HG02870 (cell line): ENCODE data around the gene RFC2.
A peak's percentile ranks its signal among the peaks of the same experiment; 100 is the strongest.
"Not testable (repeated sequence)": the region's sequence is repeated elsewhere in the genome, so short reads cannot be mapped to it uniquely, and the experiment has no call there.

ENCODE experiments used
- ATAC-seq: cut with Tn5 transposase; IDR thresholded peaks from one replicate; pipeline ENCODE4 v1.9.1; 2021; ENCODE audit warnings: mild to moderate bottlenecking, moderate library complexity; ENCODE audit not compliant: unreplicated experiment

Gene RFC2

DNA sequence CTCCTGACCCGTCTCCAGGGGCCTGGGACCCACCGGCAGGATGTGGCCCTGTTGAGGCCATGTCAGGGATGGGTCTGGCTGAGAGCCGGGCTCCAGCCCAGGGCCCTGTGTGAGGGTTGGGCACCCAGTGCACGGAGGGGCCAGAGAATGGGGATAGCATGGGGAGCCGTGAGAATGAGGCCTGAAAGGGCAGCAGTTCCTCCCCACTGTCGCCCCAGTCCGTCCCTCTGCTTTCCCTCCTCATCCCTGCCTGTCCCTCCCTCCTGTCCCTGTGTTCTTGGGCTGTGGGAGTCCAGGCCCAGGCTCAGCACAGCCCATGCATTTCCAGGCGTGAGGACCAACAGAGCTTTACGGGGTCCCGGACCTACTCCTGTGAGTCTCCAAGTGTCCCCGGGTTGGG is 34.8 kb downstream of the RFC2 start:
- ATAC-seq: no peak

DNA sequence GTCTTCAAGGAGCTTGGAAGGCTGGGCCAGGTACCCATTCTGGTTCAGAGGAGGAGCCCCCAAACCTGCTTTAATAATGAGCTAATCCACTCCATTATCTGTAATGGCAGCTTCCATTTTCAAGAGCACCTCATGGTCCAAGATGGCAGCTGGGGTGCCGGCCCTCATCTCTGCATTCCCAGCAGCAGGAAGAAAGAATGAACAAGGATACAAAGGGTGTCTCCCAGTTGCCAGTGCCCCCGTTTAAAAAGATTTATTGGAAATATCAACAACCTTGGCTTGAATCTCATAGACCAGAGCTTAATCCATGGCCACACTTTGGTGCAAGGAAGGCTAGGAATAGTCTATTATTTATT is 35.9 kb downstream of the RFC2 start:
- no peak for ATAC-seq

DNA sequence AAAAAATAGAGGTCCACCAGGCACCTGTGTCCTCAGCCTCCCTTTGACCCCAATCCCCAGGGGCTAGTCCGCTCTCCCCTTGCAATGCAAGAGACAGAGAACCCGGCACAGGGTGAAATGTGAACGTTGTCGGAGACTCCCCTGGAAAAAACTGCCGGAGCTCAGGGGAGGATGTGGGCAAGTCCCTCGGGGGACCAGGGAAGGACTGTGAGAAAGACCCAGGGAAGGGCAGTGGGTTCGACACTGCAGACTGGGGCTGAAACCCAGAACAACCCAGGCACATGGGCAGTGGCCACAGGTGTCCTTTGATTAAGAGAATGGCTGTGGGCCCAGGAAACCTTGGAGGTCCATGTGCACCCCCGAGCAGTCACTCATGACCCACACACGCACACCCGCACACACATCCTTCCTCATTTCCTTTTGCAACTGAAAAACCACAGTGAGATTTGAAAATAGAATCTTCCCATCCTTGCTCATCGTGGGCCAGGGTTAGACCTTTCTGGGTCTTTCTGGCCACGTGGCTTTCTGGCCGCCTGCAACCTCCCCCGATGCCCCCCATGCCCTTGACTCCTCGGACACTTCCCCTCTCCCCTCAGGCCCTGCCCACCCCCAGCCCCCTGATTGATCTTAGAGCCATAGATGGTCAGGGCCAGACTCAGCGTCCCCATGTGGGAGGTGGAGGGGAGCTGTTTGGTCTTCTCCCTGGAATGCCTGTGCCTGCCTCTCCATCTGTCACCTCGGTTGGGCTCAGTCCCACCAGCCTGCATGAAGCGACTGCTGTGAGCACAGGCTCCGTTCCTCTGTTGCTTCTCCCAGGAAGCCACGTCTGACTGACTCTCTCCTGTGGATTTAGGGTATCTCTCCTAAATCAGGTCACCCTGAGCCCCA is 36.5 kb downstream of the RFC2 start:
- peak; percentile 42 for ATAC-seq

DNA sequence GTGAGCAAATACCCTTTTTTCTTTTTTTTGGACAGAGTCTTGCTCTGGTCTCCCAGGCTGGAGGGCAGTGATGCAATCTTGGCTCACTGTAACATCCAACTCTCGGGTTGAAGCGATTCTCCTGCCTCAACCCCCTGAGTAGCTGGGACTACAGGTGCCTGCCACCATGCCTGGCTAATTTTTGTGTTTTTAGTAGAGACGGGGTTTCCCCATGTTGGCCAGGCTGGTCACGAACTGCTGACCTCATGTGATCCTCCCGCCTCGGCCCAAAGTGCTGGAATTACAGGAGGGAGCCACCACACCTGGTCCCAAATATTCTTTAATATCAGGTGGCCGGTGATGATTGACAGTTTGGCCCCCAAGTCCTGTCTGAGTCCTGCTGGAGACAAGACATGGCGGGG is 37.8 kb downstream of the RFC2 start:
- ATAC-seq: no peak

DNA sequence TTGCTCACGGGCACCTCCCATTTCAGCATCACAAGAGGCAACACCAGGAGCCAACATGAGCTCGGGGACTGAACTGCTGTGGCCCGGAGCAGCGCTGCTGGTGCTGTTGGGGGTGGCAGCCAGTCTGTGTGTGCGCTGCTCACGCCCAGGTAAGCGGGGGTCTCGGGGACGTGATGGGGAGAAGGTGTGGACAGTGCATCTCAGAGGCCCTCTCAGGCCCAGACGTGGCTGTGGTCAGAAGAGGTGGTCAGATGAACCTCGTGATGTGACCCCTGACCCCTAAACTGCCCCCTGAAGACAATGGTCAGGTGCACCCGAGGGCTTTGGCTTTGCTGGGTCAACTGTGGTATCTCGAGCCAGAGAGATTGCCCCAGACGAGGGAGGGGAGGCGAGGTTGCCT is 38.3 kb downstream of the RFC2 start:
- ATAC-seq: no peak

DNA sequence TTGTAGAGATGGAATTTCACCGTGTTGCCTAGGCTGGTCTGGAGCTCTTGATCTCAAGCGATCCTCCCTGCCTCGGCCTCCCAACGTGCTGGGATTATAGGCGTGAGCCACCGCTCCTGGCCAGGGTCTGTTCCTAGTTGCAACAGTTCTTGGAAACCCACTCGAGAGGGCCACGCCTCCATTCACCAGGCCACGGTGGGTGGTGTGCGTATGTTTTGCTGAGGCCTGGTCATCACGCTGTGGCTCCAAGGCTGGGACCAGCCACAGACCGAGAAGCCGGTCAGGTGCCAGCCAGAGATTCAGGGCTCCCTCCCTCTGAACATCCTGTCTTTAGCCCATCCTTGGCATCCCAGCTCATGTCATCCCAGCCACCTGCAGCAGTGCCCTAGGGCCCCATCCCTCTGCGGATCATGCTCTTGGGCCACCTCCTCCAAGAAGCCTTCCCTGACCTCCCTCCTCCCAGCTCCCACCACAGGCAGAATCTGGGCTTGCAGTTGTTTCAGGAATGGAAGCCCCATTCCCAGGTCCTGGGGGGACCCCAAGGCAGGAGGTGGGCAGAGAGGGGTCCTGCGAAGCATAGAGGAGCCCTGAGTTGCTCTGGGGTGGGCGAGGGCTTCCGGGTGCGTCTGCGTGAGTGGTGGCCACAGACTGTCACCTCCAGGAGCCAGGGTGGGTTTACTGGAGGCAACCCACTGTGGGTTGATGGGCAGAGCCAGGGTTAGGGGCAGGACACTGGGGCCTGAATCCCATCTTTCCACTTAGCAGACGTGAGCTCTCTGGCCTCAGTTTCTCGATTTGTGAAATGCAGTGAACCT is 39.2 kb downstream of the RFC2 start:
- ATAC-seq: no peak

DNA sequence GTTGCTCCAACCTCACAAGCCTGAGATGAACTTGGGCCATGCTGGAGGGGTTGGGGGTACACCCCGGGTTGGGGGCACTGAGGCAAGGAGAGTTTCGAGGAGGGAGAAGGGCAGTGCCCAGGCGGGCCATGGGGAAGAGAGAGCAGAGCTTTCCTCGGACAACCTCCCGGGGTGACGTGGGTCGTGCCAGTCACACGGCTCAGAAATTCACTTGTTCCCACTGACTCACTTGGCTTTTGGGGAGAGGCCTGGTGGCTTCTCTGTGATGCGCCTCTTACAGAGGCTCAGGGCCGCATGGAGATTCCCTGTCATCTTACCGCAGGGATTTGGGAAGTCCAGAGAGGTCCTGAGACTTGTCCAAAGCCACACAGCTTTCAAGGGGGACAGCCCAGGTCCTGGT is 41.5 kb downstream of the RFC2 start:
- ATAC-seq: no peak

DNA sequence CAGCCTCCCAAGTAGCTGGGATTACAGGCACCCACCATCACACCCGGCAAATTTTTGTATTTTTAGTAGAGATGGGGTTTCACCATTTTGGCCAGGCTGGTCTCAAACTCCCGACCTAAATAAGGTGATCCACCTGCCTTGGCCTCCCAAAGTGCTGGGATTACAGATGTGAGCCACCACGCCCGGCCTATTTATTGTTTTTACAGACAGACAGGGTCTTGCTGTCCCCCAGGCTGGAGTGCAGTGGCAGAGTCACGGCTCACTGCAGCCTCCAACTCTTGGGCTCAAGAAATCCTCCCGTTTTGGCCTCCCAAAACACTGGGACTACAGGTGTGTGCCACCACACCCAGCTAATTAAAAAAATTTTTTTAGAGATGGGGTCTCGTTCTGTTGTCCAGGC is 46.0 kb downstream of the RFC2 start:
- ATAC-seq: not testable (repeated sequence)

DNA sequence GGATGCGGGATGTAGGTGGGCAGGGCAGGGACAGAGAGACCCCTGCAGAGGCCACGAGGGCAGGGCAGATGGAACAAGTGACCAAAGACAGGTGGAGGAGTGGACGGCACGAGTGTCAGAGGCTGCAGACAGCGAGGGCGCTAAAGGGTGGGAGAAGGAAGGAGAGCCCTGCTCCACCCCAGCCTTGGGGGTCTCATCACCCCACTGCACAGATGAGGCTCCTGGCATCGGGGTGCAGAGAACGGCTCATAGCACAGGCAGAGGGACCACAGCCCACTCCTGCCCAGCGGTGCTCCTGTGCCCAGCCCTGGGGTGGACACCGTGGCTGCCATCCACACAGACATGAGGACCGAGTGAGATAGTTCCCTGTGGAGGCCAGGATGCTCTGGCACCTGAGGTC is 46.6 kb downstream of the RFC2 start:
- ATAC-seq: no peak

DNA sequence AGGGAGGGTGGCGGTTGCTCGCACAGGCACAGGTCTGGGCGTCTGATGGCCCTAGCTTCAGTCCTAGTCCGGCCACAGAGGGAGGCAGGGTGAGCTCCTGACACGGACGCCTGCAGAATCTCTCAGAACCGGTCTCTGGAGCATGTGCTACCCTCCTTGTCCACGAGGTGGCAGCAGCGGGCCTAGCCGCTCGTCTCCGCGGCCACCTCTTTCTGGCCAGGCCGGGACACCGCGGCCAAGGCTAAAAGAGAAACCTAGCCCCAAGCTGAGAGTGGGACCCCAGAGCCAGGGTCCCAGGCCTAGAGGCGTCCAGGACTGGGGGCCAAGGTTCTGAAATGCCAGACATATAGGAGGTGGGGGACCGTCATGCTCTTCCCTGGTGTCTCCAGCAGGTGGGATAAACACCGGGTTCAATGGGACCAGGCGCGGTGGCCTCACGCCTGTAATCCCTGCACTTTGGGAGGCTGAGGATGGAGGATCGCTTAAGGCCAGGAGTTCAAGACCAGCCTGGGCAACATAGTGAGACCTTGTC is 47.5 kb downstream of the RFC2 start:
- ATAC-seq: no peak

DNA sequence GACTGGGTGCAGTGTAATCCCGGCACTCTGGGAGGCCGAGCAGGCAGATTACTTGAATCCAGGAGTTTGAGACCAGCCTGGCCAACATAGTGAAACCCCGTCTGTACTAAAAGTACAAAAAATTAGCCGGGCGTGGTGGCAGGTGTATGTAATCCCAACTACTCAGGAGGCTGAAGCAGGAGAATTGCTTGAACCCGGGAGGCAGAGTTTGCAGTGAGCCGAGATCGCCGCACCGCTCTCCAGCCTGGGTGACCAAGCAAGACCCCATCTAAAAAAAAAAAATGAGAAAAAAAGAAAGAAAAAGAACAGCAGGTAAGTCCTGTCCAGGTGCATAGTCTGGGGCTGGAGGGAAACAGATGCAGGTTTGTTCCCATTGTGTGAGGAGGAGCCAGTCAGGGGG is 48.1 kb downstream of the RFC2 start:
- not testable (repeated sequence) for ATAC-seq

DNA sequence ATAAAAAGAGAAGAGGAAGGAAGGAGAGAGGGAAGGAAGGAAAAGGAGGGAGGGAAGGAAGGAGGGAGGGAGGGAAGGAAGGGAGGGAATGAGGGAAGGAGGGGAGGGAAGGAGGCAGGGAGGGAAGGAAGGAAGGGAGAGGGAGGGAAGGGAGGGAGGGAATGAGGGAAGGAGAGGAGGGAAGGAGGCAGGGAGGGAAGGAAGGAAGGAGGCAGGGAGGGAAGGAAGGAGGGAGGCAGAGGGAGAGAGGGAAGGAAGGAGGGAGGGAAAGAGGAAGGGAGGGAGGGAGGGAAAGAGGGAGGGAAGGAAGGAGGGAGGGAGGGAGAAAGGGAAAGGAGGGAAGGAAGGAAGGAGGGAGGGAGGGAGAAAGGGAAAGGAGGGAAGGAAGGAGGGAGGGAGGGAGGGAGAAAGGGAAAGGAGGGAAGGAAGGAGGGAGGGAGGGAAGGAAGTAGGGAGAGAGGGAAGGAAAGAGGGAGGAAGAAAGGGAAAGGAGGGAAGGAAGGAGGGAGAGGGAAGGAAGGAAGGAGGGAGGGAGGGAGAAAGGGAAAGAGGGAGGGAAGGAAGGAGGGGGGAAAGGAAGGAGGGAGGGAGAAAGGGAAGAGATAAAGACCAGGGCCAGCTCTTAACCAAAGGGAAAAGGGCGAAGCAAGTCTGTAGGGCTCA is 50.1 kb downstream of the RFC2 start:
- ATAC-seq: no peak

DNA sequence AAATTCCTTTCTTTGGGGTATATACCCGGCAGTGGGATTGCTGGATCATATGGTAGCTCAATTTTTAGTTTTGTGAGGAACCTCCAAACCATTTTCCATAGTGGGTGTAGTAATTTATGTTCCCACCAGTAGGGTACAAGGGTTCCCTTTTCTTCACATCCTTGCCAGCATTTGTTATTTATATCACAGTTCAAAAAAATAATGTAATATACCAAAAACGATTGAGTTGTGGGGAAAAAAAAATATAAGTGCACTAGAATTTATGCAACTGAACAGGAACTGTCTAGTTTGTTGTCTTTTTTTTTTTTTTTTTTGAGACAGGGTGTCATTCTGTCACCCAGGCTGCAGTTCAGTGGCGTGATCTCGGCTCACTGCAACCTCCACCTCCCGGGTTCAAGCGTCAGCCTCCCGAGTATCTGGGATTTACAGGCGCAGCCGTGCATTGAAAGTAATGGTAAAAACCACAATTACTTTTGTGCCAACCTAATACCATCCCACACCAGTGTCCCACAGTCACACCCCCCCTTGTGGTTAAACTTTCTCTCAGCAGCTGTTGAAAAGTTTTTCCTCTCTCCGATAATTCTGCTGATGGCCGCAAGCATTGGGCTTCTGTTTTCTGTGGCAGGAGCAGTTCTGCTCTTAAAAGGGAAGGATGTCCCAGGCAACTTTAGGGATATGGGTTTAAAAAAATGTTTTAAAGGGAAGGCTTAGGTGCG is 51.2 kb downstream of the RFC2 start:
- no peak for ATAC-seq

DNA sequence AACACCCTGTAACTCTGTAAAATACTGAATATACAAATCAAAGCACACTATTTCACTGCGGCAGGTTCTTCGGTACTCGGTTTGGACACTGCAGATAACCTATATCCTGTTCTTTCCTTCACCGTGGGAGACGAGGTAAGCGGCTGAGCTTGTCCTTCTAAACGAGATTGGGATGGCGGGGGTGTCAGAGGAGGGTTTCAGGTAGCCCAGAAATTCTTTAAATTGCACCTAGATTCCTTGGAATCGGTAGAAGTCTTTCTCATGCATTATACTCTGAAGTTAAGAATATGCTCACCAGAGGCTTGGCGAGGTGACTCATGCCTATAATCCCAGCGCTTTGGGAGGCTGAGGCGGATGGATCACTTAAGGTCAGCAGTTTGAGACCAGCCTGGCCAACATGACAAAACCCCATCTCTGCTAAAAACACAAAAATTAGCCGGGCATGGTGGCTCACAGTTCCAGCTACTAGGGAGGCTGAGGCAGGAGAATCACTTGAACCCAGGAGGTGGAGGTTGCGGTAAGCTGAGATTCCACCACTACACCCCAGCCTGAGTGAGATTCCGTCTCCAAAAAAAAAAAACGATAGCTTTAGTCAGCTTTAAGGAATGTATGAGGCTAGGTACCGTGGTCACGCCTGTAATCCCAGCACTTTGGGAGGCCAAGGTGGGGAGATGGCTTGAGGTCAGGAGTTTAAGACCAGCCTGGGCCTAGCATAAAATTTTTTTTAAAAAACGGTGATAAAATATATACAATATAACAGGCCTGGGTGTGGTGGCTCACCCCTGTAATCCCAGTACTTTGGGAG is 54.4 kb downstream of the RFC2 start:
- no peak for ATAC-seq

DNA sequence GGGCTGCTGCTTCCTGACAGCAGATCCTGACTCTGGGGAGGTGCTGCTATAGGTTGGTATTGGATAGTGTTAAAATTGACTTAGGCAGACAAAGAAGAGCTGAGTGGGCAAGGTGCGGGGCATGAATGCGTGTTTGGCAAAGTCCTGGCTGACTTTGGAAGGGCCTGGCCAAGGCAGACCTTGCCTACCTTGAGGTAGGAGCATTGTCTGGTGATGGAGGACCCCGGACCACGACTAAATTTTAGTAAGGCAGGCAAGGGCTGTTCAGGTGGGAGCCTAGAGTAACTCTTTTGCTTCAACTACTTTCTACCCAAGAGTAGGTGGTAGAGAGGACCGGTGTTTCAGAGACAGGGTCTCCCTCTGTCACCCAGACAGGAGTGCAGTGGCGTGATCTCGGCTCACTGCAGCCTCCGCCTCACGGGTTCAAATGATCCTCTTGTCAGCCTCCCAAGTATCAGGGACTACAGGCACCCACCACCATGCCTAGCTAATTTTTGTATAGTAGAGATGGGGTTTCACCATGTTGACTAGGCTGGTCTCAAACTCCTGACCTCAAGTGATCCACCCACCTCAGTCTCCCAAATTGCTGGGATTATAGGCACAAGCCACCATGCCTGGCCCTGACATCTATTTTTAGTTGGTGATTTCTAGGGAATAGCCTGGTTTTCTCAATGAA is 56.6 kb downstream of the RFC2 start:
- no peak for ATAC-seq

DNA sequence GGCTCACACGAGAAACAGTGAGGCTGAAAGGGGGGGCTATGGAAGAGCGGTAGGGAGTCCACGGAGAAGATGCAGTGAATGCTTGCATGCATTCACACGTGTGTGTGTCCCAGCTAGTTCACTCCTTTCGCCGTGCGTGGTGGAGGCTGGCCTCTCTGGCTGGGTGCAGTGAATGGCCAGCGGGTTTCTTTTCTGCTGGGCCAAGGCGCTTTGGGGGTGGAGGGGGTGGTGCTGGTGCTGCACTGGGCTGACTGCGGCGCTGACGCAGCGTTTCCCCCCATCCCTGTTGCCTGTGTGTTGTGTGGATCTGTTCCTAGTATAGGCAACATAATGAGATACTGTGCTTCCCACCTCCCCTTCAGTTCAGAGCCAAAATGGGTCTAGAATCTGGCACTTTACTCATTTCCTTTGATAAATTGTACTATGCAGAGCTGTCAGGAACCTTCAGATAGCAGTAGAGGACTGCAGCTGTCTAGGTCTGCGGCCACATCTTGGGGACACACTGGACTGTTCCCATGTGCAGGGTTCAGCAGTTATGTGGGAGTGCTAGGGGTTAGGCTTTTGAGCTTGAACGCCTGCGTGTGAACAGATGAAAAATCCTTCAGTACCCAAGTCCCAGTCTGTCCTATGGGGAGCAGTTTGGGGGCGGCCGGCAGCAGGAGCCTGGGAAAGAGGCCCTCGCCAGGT is 58.1 kb downstream of the RFC2 start:
- not testable (repeated sequence) for ATAC-seq

DNA sequence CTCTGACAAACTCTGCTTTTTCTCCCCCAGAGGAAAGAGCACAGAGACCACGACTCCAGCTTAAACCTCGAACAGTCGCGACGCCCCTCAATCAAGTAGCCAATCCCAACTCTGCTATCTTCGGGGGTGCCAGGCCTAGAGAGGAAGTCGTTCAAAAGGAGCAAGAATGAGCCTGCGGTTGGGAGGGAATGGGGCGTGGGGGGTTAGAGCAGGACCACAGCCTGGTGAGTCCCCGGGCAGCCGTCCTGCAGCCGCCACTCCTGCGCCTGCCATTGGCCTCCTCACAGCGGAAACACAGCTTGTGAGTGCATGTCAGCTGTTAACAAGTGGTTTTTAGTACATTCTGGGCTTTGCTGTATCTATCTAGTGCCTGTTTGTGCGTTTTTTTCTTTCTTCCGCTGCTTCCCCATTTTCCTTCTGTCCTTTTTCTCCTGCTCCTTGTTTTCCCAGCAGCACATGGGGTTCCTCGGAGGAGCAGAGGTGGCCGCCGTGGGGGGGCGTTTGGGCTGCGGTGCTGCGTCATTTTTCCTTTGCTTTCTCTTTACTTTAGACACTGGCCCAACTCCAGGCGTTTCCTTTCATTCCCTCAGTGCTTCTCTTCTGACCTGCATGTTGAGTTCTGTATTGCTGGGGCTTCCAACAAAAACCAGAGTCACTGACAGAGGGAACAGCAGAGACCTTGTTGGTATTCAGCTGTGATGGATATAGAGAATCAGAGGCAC is 58.9 kb downstream of the RFC2 start:
- ATAC-seq: not testable (repeated sequence)

DNA sequence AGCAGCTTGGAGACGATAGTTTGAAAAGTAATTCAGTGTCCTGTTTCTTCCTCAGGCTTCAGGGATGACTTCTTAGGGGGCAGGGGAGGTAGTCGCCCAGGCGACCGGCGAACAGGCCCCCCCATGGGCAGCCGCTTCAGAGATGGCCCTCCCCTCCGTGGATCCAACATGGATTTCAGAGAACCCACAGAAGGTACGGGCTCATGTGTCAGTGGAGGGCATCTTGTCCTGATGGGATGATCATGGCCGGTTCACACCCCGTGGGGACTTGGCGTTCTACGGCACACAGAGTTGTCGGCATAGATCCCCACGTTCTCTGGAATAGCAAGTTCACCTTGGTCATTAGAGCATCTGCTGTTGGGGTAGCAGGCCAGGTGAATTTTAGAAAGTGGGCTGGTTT is 59.5 kb downstream of the RFC2 start:
- ATAC-seq: no peak
